ENCODE measurements around the gene CPM.

- TF ChIP-seq POLR2A (IDR thresholded peaks at IDR 0.05; ENCODE audit: low read depth, low read length) (no peak), POLR2AphosphoS5 (IDR thresholded peaks at IDR 0.05; ENCODE audit: low read depth, low read length) (no peak), TAF1 (IDR thresholded peaks at IDR 0.05; ENCODE audit: borderline replicate concordance, low read depth, low read length) (no peak)
Measured at GRCh38 chr12:68945255-68945654, 12.3 kb upstream of the CPM start.

All from GM12892 (cell line).